ENCODE measurements around the gene SEC24A.
"Not testable (repeated sequence)": the region's sequence is repeated elsewhere in the genome, so short reads cannot be mapped to it uniquely, and the experiment has no call there.

Gene SEC24A

DNA sequence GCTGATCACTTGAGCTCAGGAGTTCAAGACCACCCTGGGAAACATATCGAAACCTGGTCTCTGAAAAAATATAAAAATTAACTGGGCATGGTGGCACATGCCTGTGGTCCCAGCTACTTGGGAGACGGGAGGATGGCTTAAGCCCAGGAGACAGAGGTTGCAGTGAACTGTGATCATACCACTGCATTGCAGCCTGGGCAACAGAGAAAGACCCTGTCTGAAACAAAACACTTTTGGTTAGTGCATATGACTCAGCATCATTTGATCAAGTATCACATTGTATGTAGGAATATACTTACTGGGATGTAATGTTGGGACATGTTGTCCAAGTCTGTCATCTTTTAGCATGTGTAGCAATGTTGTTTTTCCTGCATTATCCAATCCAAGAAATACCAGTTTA is 28.0 kb upstream of the SEC24A start:
- DNase-seq, result no peak
- peaks cover 63% of the 10 kb centered on the region for H3K36me3 ChIP-seq

DNA sequence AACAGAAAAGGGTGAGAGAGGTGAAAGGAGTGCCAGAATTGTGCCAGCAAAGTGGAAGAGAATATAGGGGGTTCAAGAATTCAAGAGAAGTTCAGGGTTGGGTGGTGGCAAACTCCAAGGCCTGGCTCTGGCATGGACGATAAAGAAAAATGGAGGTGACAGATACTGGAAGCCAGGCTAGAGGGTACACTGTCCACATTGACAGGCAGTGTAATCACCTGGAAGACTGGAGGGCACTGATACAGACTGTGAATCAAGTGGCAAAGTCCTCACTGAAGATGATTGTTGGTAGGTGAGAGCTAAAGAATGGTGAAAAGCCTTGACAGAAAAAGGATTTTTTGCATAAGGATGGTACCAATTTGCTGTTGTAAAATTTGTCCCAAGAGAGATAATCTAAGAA is 23.0 kb upstream of the SEC24A start:
- no peak for DNase-seq
- H3K9me3 ChIP-seq (ENCODE audit: severe bottlenecking), result no peaks in the 10 kb centered on the region
- H3K36me3 ChIP-seq, result peaks cover 28% of the 10 kb centered on the region
- H3K27ac ChIP-seq, result no peak overlapping the region
- TF ChIP-seq, protein P1, sequence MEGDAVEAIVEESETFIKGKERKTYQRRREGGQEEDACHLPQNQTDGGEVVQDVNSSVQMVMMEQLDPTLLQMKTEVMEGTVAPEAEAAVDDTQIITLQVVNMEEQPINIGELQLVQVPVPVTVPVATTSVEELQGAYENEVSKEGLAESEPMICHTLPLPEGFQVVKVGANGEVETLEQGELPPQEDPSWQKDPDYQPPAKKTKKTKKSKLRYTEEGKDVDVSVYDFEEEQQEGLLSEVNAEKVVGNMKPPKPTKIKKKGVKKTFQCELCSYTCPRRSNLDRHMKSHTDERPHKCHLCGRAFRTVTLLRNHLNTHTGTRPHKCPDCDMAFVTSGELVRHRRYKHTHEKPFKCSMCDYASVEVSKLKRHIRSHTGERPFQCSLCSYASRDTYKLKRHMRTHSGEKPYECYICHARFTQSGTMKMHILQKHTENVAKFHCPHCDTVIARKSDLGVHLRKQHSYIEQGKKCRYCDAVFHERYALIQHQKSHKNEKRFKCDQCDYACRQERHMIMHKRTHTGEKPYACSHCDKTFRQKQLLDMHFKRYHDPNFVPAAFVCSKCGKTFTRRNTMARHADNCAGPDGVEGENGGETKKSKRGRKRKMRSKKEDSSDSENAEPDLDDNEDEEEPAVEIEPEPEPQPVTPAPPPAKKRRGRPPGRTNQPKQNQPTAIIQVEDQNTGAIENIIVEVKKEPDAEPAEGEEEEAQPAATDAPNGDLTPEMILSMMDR (IDR thresholded peaks at IDR 0.05; ENCODE audit: low read depth, low read length), result no peak
- no peak overlapping the region for H3K4me3 ChIP-seq (ENCODE audit: low read depth, low read length)
- no peaks in the 10 kb centered on the region for H3K27me3 ChIP-seq (ENCODE audit: insufficient read depth, low read depth, severe bottlenecking)

More for the DNA sequence above, 28.0 kb upstream of the SEC24A start:
- no peak overlapping the region for H3K27ac ChIP-seq
- no peaks in the 10 kb centered on the region for H3K9me3 ChIP-seq (ENCODE audit: severe bottlenecking)
- TF ChIP-seq, protein P1 (IDR thresholded peaks at IDR 0.05; ENCODE audit: low read depth, low read length), result no peak
- no peaks in the 10 kb centered on the region for H3K27me3 ChIP-seq (ENCODE audit: insufficient read depth, low read depth, severe bottlenecking)
- H3K4me3 ChIP-seq (ENCODE audit: low read depth, low read length), result no peak overlapping the region

GRCh38 chr5:134626369-134627014 is 22.1 kb upstream of the SEC24A start:
- Histone ChIP-seq H3K36me3 (peaks cover 27% of the 10 kb centered on the region), H3K4me3 (ENCODE audit: low read depth, low read length) (no peak overlapping the region), H3K9me3 (ENCODE audit: severe bottlenecking) (no peaks in the 10 kb centered on the region), H3K27me3 (ENCODE audit: insufficient read depth, low read depth, severe bottlenecking) (no peaks in the 10 kb centered on the region), H3K27ac (no peak overlapping the region)
- DNase-seq, result no peak
- TF ChIP-seq, protein P1 (IDR thresholded peaks at IDR 0.05; ENCODE audit: low read depth, low read length), result no peak

DNA sequence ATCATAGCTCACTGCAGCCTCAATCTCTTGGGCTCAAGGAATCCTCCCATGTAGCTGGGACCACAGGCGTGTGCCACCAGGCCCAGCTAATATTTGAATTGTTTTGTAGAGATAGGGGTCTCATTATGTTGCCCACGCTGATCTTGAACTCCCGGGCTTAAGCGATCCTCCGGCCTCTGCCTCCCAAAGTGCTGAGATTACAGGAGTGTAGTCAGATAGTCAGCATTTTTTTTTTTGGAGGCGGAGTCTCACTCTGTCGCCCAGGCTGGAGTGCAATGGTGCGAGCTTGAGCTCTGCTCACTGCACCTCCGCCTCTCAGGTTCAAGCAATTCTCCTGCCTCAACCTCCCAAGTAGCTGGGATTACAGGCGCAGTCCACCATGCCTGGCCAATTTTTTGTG is 14.4 kb upstream of the SEC24A start:
- DNase-seq, result no peak
- TF ChIP-seq, protein P1 (IDR thresholded peaks at IDR 0.05; ENCODE audit: low read depth, low read length), result no peak

GRCh38 chr5:134635366-134635765 is 13.2 kb upstream of the SEC24A start:
- not testable (repeated sequence) for H3K4me3 ChIP-seq (ENCODE audit: low read depth, low read length); H3K9me3 ChIP-seq (ENCODE audit: severe bottlenecking); H3K27me3 ChIP-seq (ENCODE audit: insufficient read depth, low read depth, severe bottlenecking); DNase-seq; H3K27ac ChIP-seq; H3K36me3 ChIP-seq

More for the DNA sequence above, 14.4 kb upstream of the SEC24A start:
- Histone ChIP-seq H3K4me3 (ENCODE audit: low read depth, low read length) (no peak overlapping the region), H3K36me3 (peaks cover 8% of the 10 kb centered on the region; the same call in 1 of the 2 replicates), H3K27me3 (ENCODE audit: insufficient read depth, low read depth, severe bottlenecking) (no peaks in the 10 kb centered on the region), H3K27ac (no peak overlapping the region), H3K9me3 (ENCODE audit: severe bottlenecking) (no peaks in the 10 kb centered on the region)

DNA sequence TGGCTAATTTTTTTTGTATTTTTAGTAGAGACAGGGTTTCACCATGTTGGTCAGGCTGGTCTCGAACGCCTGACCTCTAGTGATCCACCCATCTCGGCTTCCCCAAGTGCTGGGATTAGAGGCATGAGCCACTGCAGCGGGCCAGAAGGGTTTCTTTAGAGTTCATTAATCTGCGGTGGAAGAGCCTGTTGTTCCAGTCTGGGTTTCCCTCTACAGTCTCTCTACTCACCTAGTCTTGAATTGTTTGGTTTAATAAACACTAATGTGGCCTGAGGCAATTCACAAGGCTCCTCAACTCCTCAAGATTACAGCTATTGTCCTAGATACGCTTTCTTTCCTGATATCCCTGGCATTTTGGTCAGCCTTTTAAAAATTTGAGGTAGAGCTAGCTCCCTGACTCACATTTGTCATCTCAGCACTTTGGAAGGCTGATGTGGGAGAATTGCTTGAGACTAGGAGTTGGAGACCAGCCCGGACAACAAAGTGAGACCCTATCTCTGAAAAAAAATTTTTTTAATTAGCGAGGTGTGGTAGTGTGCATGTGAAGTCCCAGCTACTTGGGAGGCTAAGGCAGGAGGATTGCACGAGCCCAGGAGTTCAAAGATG is 11.4 kb upstream of the SEC24A start:
- no peak for DNase-seq
- Histone ChIP-seq H3K9me3 (ENCODE audit: severe bottlenecking) (no peaks in the 10 kb centered on the region), H3K27ac (no peak overlapping the region), H3K27me3 (ENCODE audit: insufficient read depth, low read depth, severe bottlenecking) (no peaks in the 10 kb centered on the region), H3K4me3 (ENCODE audit: low read depth, low read length) (no peak overlapping the region), H3K36me3 (no peaks in the 10 kb centered on the region)
- TF ChIP-seq, protein P1 (IDR thresholded peaks at IDR 0.05; ENCODE audit: low read depth, low read length), result no peak

Measured in WERI-Rb-1 (cell line).